KMS-11 (cell line): ENCODE data around the gene MUS81.

Source experiments
- H2AFZ ChIP-seq: fragments of 200-600 bp; sonication (generic); 2 replicates; pipeline ENCODE4 v1.6.1; 2016; ENCODE audit warnings: antibody characterized with exemption, mixed run types, low read depth
- H3K27ac ChIP-seq: fragments of 200-600 bp; sonication (generic); 2 replicates; pipeline ENCODE4 v1.6.1; 2016; ENCODE audit warnings: mild to moderate bottlenecking, mixed run types
- H3K27me3 ChIP-seq: fragments of 200-600 bp; sonication (generic); 2 replicates; pipeline ENCODE4 v1.6.1; 2017; ENCODE audit warnings: mild to moderate bottlenecking, low read depth, mixed run types, moderate library complexity; ENCODE audit not compliant: insufficient read depth
- H3K36me3 ChIP-seq: fragments of 200-600 bp; sonication (generic); 2 replicates; pipeline ENCODE4 v1.6.1; 2017; ENCODE audit warnings: mild to moderate bottlenecking, mixed run types; ENCODE audit not compliant: insufficient read depth
- H3K4me1 ChIP-seq: fragments of 200-600 bp; sonication (generic); 2 replicates; pipeline ENCODE4 v1.6.1; 2016; ENCODE audit warnings: mild to moderate bottlenecking, low read depth, mixed run types; ENCODE audit not compliant: poor library complexity, severe bottlenecking
- H3K4me2 ChIP-seq: fragments of 200-600 bp; sonication (generic); 2 replicates; pipeline ENCODE4 v1.7.0; 2016; ENCODE audit warnings: mild to moderate bottlenecking, mixed run types
- H3K4me3 ChIP-seq: fragments of 200-600 bp; sonication (generic); IDR thresholded peaks from 2 replicates; pipeline ENCODE4 v1.6.1; 2017; ENCODE audit warnings: low read depth, low read length, mixed read lengths; ENCODE audit not compliant: insufficient read depth
- H3K79me2 ChIP-seq: fragments of 200-600 bp; sonication (generic); 2 replicates; pipeline ENCODE4 v1.6.1; 2016; ENCODE audit warnings: low read depth, mixed run types; ENCODE audit not compliant: insufficient read depth
- H3K9ac ChIP-seq: fragments of 200-600 bp; sonication (generic); 2 replicates; pipeline ENCODE4 v1.6.1; 2016; ENCODE audit warnings: mild to moderate bottlenecking, mixed run types
- H4K20me1 ChIP-seq: fragments of 200-600 bp; sonication (generic); 2 replicates; pipeline ENCODE4 v1.6.1; 2016; ENCODE audit warnings: mild to moderate bottlenecking, mixed run types; ENCODE audit not compliant: insufficient read depth
- TF ChIP-seq, protein P1 (sequence below): fragments of 200-600 bp; sonication (generic); conservative IDR thresholded peaks from 2 replicates; pipeline ENCODE4 v1.6.1; 2017; ENCODE audit warnings: low read depth, mild to moderate bottlenecking, antibody characterized with exemption, low read length, moderate library complexity, mixed read lengths

The MUS81 gene

DNA sequence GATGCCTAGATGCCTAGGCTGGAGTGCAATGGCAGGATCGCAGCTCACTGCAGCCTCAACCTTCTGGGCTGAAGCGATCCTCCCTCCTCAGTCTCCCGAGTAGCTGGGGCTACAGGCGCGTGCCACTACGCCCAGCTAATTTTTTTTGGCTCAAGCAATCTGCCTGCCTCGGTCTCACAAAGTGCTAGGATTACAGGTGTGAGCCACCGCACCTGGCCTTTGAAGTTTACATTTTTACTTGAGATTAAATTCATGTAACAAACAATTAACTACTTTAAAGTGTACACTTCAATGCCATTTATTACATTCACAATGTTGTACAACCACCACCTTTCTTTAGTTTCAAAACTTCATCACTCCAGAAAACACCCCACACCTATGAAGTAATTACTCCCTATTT lies 43.5 kb downstream of the MUS81 start:
- H3K4me3 ChIP-seq, result no peak overlapping the region
- H3K4me1 ChIP-seq, result peaks cover 42% of the 10 kb centered on the region
- TF ChIP-seq, protein P1, sequence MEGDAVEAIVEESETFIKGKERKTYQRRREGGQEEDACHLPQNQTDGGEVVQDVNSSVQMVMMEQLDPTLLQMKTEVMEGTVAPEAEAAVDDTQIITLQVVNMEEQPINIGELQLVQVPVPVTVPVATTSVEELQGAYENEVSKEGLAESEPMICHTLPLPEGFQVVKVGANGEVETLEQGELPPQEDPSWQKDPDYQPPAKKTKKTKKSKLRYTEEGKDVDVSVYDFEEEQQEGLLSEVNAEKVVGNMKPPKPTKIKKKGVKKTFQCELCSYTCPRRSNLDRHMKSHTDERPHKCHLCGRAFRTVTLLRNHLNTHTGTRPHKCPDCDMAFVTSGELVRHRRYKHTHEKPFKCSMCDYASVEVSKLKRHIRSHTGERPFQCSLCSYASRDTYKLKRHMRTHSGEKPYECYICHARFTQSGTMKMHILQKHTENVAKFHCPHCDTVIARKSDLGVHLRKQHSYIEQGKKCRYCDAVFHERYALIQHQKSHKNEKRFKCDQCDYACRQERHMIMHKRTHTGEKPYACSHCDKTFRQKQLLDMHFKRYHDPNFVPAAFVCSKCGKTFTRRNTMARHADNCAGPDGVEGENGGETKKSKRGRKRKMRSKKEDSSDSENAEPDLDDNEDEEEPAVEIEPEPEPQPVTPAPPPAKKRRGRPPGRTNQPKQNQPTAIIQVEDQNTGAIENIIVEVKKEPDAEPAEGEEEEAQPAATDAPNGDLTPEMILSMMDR, result no peak
- H3K36me3 ChIP-seq, result no peaks in the 10 kb centered on the region
- peak overlapping the region; percentile 68; the same call in 1 of the 2 replicates for H2AFZ ChIP-seq
- no peaks in the 10 kb centered on the region for H4K20me1 ChIP-seq
- no peaks in the 10 kb centered on the region for H3K27me3 ChIP-seq
- no peak overlapping the region for H3K9ac ChIP-seq
- peak overlapping the region; percentile 81; the same call in 1 of the 2 replicates for H3K27ac ChIP-seq
- H3K4me2 ChIP-seq, result peak overlapping the region; percentile 93; the same call in 1 of the 2 replicates
- no peaks in the 10 kb centered on the region for H3K79me2 ChIP-seq

DNA sequence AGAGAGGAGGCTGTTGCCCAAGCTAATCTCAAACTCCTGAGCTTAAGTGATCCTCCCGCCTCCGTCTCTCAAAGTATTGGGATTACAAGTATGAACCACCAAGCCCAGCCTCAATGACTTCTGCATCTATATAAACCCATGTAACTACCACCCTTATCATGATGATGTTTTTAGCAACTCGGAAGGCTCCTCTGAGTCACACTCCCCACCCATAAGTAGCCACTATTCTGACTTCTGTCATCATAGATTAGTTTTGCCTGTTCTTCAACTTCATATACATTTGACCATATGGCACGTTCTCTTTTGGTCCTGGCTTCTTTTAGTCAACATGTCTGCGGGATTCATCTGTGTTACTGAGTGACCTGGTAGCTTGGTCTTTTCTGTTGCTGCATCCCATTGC lies 46.4 kb downstream of the MUS81 start:
- no peaks in the 10 kb centered on the region for H3K27me3 ChIP-seq
- H3K27ac ChIP-seq, result no peak overlapping the region
- H3K4me1 ChIP-seq, result peaks cover 45% of the 10 kb centered on the region
- TF ChIP-seq, protein P1, result no peak
- H3K4me3 ChIP-seq, result no peak overlapping the region
- H3K36me3 ChIP-seq, result no peaks in the 10 kb centered on the region
- no peak overlapping the region for H3K9ac ChIP-seq
- H4K20me1 ChIP-seq, result no peaks in the 10 kb centered on the region
- H2AFZ ChIP-seq, result no peak overlapping the region
- H3K79me2 ChIP-seq, result no peaks in the 10 kb centered on the region
- H3K4me2 ChIP-seq, result no peak overlapping the region

DNA sequence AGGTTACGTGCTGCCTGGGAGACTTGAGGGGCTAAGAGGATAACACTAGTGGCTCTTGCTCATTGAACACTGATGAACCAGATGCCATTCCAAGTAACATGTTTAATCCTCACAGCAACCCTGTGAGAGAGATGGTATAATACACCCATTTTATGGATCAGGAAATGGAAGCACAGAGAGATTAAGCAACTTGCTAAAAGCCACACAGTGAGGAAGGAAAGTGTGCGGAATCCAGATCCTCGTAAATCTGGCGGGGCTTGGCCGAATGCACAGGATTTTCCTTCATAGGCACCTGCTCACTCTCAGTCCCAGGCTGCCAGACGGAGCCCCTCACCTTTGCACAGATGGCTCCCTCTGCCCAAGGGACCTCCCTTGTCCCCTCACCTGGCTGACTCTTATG lies 47.6 kb downstream of the MUS81 start:
- no peaks in the 10 kb centered on the region for H3K79me2 ChIP-seq
- H4K20me1 ChIP-seq, result no peaks in the 10 kb centered on the region
- no peak overlapping the region for H3K4me2 ChIP-seq
- H3K27ac ChIP-seq, result no peak overlapping the region
- no peaks in the 10 kb centered on the region for H3K27me3 ChIP-seq
- H3K9ac ChIP-seq, result no peak overlapping the region
- H3K4me1 ChIP-seq, result peaks cover 42% of the 10 kb centered on the region
- H3K4me3 ChIP-seq, result no peak overlapping the region
- no peak overlapping the region for H2AFZ ChIP-seq
- TF ChIP-seq, protein P1, result no peak
- H3K36me3 ChIP-seq, result no peaks in the 10 kb centered on the region

DNA sequence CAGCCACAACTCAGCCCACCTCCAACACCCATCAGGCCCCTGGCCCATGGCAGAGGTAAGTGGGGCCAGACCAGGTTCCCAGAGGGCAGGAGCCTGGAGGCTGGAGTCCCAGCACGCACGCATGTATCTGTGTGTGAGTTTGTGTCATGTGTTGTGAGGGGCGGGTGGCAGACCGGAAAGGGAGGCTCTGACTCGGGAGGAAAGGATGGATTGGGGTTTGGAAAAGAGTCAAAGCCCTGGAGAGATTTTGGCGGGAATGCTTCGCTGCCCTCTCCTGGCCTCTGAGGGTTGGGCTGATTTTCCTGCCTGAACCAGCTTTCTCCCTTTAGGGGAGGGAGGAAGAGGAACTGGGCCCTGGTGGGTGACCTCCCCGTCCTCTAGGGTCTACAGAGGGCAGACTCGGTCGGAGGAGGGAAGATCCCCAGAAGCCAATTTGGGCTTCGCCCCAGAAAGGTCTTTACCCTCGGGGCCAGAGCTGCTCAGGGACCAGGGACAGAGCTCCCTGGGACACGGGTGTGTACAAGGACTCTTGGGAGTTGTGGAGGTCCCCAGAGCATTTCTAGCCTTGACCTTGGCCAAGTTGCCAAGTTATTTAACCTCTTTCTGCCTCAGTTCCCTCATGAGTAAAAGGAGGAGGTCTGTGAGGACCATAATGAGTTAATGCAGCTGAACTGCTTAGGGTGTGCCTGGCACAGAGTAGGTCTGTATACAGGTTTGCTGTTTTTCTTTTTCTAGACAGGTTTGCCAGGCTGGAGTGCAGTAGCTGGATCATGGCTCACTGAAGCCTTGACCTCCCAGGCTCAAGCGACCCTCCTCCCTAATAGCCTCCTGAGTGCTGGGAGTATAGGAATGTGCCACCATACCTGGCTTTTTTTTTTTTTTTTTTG lies 51.7 kb downstream of the MUS81 start:
- no peaks in the 10 kb centered on the region for H3K36me3 ChIP-seq
- no peaks in the 10 kb centered on the region for H4K20me1 ChIP-seq
- H3K4me2 ChIP-seq, result no peak overlapping the region
- H3K4me1 ChIP-seq, result peaks cover 38% of the 10 kb centered on the region
- no peak overlapping the region for H3K27ac ChIP-seq
- no peak overlapping the region for H2AFZ ChIP-seq
- H3K79me2 ChIP-seq, result no peaks in the 10 kb centered on the region; the same call in 1 of the 2 replicates
- TF ChIP-seq, protein P1, result no peak
- no peaks in the 10 kb centered on the region for H3K27me3 ChIP-seq
- no peak overlapping the region for H3K4me3 ChIP-seq
- H3K9ac ChIP-seq, result no peak overlapping the region
